Hypothalamus (tissue), 51 donors: Measurements from ENCODE around the gene FLNB.

ENCODE experiments used
- DNase-seq, 51 donors: peaks; one replicate each; lab custom pipeline; 2025; lab: John Stamatoyannopoulos, UW

FLNB gene

DNA sequence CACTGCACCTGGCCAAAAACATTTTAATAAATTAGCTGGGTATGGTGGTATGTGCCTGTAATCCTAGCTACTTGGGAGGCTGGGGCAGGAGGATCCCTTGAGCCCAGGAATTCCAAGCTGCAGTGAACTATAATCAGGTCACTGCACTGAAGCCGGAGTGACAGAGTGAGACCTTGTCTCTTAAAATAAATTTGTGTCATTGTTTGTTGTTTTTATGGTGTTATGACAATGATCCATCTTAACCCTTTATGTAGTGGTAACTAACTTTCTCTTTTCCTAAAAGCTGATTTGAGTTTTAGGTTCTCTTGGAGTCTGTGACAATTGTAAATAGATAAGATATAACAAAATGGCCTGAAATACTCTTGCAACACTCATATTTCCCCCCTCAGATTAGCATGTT, 20.7 kb downstream of the FLNB start:
- DNase-seq = no peak

DNA sequence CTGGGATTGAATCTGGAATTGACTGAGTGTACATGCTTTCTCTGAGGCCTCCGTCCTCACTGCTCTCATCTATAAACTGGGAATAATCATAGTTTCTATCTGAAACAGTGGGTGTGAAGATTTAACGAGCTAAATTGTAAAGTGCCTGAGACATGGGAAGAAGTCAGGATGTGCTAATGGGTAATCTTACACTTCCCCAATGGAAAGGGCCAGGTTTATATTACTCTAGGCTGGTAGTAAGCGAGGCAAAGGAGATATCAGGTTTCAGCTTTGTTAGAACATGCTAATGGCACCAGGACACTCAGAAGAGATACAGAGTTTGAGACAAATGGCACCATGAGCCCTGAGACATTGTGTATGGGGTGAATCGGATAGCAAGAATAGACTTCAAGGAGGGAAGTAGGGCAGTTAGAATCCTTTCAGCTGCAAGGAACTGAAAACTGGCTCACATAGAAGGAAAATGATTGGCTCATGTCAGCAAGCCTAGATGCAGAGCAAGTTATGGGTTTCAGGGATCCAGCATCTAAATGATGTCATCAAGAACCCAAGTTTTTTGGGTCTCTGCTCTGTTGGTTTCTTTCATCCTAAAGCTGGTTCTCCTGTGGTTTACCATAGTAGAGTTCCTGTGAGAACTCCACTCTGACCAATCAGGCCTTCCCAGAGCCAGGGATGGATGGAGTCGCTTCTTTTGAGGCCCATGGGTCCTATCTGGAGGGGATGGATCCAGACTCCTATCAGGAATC, 21.8 kb downstream of the FLNB start:
- DNase-seq = no peak

DNA sequence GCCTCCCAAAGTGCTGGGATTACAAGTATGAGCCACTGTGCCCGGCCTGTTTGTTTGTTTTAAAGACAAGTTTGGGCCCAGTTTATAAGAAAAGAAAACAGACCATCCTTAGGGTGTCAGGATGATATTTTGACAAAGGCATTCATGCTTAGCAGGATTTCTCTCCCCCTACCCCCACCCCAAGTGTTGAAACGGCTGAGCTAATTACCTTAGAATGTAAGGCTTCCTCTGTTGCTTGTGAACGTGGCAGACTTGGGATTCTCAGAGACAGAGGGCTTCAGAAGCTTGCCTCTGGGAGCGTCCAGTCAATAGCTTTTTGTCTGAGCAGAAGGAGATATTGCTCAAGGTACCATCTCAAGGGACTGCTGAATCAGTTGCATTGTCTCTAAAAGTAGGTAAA, 24.0 kb downstream of the FLNB start:
- DNase-seq = no peak

DNA sequence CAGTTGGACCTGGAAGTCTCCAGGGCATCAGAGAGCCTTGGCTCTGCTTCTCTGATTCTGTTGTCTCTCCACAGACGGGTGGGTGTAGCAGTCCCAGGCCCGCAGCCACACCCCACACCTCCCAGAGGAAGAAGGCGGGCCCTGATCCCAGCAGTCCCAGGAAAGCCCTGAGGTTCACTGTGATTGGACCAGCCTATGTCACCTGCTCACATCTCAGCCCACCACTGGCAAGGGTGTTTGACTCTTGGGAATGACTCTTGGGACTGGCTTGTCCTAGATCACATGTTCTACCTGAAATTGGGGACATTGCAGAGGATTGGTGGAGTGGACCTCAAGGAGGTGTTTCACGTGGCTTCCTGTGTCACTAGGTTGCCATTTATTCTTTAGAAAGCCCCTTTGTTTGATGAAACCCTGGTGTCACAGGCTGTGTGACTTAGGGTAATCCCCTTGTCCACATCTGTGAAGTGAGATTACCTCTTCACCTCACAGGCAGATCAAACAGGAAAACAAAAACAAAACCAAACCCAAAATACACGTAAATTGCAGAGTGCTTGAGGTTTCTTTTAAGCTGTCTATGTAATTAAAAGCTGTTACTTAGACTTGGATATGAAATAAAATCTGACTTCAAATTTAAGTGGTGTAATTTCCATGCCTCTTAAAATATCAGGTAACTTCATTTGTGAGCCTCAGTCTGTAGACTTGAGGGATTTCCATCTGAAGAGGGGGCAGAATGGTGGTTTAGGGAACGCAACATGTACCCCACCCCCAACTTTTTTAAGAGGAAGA, 26.7 kb downstream of the FLNB start:
- no peak for DNase-seq

GRCh38 chr3:58035524-58036255, 27.5 kb downstream of the FLNB start:
- no peak for DNase-seq

- DNase-seq = no peak
Observed at GRCh38 chr3:58036293-58037032, 28.2 kb downstream of the FLNB start.

GRCh38 chr3:58037141-58037910, 29.1 kb downstream of the FLNB start:
- no peak for DNase-seq

GRCh38 chr3:58038675-58039292, 30.6 kb downstream of the FLNB start:
- no peak for DNase-seq

DNA sequence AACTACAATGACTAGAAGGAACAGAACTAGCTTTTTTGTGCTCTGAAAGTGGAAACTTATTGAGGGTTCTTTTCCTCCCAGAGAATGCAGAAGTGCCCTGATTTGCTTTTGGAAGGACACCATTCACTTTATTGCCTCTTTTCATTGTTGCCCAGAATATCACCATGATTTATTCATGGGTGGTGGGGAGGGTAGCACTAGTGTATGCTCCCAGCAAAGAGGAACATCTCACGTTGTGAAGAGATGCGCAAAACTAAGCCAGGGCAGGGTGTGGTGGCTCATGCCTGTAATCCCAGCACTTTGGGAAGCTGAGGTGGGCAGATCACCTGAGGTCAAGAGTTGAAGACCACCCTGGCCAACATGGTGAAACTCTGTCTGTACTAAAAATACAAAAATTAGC, 31.4 kb downstream of the FLNB start:
- DNase-seq = no peak

DNA sequence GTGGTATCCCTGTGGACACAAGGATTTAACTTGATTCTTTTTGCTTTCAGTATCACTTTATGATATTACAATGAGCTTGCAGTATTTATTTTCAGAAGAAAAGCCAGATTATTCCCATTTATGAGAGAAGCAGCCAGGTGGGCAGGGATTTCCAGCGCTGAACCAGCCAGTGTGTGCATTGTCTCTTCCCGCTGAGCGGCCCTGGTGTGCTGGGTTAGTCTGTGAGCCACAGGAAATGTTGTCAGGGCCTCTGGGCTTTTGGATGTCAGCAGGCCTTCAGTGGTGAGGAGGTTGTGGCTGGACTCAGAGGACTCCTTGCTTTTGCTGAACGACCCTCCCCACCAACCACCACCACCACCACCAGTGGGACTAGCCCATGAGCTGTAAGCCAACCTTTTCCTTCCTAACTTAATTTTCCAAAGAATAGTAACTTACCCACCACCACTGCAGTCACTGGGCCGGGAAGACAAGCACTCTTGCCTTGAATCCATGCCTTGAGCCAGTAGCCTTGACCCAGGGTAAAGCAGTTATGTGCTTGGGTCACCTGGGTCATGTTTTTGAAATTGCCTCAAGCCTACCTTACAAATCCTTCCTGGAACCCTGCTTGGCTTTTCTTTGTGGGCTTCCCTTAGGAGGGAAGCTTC, 33.1 kb downstream of the FLNB start:
- DNase-seq = peak in 1 of 51 donors; percentile 9

GRCh38 chr3:58041826-58042324, 33.7 kb downstream of the FLNB start:
- DNase-seq = no peak

GRCh38 chr3:58042947-58043707, 34.9 kb downstream of the FLNB start:
- DNase-seq = no peak

- DNase-seq = no peak
Observed at GRCh38 chr3:58043933-58044332, 35.7 kb downstream of the FLNB start.

GRCh38 chr3:58044691-58045483, 36.7 kb downstream of the FLNB start:
- DNase-seq = no peak

DNA sequence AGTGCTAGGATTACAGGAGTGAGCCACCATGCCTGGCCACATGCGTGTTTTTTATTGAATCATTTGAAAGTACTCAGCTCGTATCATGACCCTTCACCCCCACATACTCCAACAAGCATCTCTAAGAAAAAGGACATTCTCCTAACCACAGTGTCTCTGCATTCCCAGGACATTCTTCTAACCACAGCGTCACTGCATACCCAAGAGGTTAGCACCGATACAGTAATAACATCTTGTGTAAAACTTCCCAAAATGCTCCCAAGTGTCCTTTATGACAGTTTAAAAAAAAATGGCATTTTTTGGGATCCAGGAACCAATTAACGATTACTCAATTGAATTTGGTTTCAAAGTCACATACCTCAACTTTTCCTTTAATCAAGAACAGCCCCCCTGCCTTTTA, 39.6 kb downstream of the FLNB start:
- no peak for DNase-seq

DNA sequence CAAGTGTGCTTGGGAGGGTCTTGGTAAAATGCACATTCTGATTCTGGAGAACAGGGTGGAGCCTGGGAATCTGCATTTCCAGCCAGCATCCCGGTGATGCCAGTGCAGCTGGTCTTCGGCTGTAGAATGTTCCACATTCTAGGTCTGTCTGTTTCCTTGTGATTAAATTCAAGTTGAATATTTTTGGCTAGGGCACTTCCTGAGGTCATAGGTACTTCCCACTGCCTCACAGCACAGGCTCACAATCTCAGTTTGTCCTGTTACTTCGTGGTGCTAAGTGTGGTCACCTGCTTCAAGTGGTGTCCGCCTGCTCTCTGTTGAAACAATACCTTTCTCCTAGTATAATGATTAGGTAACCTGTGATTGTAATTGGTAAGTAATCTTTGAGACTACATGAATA, 40.1 kb downstream of the FLNB start:
- DNase-seq = no peak

- DNase-seq = no peak
Observed at GRCh38 chr3:58049143-58049785, 41.0 kb downstream of the FLNB start.
